GM19452 (cell line): ENCODE data around the gene VIT.

Source experiments
- ATAC-seq: cut with Tn5 transposase; IDR thresholded peaks from one replicate; pipeline ENCODE4 v1.9.1; 2021; ENCODE audit not compliant: unreplicated experiment

VIT gene

DNA sequence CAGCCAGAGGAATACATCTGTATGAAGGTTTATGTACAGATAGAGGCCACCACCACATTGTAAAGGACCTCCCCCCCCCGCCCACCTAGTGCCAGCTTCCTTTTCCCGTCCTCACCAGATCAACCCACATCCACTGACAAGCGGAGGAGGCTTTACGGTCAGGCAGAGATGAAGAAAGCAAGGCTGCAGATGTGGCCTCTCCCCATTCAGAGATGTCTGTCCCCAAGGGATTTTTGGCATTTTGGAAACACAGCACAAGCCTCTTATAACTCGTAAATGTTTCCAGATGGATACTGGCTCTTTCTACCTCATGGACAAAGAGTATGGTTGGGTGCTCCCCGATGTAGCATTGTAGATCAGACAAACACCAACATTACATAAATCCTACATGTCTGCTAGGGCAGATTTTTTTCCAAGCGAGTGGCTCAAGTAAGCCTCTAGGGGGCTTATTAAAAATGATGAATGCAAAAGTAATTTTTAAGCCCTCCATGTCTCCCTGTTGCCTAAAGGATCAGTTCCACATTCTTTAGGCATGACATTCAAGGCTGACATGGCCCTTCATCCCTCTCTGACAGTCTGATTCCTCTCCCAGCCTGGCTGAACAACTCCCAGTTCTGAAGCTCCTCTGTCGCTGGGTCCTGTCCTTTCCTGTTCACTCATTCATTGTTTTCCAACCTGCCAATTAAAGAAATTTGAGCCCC is 11.7 kb downstream of the VIT start:
- ATAC-seq = no peak

DNA sequence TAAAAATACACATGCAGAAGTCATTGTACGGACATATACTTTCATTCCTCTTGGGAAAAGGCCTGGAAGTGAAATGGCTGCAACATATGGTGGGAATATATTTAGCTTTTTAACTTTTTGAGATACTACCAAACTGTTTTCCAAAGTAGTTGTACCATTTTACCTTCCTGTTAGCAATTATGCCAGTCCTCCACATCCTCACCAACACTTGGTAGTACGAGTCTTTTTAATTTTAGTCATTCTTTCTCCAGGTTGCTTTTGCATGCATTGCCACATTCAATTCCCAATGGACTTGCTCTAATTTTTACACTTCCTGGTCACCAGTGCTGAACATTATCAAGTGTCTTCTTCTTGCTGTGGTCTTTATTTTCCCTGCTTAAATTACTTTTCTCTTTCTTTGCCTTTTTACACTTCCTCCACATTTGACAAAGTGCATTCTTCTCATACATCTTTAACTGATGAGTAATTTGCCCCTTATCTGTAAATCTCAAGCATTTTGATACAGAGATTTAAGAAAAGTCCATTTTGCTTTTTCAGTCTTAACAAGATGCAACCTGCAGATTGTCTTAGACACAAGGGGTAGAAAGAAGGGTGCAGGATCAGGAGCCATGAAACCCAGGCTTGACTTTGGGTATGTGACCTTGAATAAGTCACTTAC is 14.5 kb downstream of the VIT start:
- ATAC-seq = no peak

DNA sequence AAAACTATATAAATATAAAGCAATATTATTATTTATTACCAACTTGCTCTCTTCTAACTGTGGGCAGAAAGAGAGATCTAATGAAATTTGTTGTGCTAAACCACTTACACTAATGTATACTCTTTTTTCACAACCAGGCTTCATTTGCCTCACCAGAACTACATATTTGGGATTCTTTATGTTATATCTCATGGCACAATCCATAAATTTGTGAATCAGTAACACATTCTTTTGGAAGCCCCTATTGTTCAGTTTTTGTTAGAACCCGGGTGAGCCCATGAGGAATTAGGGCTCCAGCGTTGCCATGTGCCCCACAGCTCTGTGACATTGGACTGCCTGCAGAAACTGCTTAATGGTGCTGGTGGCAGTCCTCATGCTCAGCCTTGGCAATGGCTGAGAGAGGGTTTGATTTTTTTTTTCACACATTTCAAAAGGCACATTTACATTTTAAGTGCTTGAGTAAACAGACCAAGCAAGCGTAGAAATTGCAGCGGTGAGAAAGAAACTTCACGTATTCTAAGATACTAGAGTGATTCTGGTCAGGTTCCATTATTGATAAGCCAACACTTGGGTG is 15.3 kb downstream of the VIT start:
- no peak for ATAC-seq

DNA sequence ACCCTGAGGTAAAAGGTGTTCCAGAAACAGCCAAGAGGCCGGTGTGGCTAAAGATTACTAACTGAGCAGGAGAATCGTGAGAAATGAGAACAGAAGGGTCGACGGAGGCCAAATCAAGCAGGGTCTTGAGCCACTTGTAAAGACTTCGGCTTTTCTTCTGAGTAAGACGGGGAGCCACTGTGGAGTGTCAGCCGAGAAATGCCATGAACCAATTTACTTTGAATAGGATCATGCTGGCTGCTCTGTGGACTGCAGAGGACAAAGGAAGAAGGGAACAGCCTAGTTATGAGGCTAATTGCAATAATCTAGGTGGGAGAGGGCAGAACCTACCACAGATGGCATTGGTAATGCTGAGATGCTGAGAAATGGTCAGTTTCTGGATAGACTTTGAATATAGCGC is 16.8 kb downstream of the VIT start:
- ATAC-seq = no peak

DNA sequence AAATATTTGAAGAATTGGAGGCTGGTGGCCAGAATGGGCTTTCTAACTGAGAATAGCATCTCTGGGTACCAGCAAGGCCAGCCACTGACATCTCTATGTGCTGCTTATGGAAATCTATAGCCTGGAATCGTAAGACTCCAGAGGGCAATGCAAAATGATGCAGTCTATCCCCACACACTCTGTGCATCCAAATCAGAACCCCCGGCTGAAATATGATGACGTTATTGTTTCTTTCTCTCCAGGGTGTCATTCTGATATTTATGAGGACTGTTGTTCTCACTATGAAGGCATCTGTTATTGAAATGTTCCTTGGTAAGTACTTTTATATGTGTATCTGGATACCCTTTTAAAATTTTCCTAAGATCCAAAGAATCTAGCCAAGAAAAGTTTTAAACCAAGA is 19.6 kb downstream of the VIT start:
- ATAC-seq = no peak

DNA sequence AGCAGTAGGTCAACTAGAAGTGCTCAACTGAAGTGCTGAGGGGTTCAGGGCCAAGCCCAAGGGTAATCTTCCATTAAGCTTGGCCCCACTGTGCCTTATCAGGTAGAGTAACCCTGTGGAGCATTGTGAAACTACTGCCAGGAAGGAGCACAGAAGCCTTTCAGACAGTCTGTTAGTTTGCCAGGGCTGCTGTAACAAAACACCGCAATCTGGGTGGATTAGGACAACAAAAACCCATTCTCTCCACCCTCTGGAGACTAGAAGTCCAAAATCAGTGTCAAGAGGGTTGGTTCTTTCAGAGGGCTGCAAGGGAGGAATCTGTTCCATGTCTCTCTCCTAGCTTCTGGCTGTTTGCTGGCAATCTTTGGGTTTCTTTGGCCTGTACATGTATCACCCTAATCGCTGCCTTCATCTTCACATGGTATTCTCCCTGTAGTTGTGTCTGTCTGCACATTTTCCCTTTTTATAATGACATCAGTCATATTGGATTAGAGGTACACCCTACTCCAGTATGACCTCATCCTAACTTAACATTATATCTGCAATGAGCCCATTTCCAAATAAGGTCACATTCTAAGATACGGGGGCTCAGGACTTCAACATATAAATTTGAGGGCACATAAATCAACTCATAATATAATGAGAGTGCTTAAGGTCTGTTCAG is 21.2 kb downstream of the VIT start:
- ATAC-seq = no peak

DNA sequence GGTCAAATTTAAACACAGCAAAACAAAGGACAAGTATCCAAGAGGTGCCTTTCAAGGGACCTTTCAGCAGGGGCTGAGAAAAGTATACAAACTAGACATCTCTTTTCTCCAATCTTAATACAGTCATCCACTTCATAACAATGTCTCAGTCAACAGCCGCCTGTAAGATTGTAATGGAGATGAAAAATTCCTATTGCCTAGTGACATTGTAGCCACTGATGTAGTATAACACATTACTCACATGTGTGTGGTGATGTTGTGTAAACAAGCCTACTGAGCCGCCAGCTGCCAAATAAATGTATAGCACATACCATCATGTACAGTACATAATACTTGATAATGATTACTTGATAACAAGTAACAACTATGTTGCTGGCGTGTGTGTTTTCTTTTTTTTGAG is 31.0 kb downstream of the VIT start:
- ATAC-seq = no peak

DNA sequence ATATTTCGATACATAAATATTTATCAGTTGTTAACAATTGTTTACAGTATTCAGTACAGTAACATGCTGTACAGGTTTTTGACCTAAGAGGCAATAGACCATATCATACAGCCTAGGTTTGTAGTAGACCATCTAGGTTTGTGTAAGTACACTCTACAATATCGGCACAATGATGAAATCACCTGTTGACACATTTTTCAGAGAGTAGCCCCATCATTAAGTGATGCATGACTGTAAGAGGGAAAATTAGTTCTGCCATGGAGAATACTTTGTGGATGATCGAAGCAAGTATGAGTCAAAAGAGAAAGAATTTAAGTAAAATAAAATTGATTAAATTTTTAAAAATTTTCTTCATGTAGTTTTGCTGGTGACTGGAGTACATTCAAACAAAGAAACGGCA is 32.6 kb downstream of the VIT start:
- ATAC-seq = no peak

DNA sequence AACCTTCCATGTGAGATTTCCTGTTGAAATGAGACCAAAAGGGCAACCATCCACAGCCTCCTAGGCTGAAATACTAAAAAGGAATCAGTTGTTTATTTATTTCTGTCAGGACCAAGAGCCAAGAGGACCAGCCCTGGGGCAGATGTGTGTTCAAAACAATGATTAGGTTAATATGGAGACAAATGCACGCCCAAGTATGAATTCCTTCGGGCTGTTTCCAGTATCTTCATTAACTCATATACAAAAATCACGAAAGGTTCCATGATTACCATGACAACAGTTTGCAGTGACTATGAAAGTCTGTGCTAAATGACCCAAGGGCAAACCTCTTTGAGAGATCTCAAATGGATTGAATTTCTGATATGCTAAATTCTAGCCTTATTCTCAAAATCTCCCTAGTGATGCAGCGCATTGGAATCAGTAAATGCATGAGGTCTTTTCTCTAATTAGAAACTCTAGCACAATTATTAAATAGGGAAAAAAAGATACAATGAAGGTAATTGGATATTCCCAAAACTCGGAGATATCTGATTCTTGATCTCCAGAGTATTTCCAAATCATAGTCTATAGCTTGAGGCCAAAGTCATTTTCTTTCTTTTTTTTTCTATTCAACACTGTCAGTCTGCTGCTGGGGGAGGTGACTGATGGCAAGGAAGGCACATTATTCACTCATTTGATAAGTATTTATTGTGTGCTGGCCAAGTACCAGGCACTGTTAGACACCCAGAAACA is 35.6 kb downstream of the VIT start:
- ATAC-seq = no peak

DNA sequence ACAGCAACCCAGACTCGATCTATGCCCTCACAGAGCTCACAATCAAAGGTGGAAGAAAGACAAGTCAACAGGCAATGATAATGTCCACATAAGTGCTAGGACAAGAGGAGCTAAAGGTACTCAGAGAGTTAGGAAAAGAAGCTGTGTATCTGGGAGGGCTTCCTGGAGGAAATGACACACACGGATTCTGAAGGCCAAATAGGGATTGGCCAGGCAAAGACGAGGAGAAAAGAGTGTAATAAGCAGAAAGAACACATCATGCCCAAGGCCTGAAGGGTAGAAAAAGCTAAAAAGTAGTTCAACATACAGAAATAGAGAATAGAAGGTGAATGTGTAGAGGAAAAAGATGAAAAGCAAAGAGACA is 36.1 kb downstream of the VIT start:
- no peak for ATAC-seq

DNA sequence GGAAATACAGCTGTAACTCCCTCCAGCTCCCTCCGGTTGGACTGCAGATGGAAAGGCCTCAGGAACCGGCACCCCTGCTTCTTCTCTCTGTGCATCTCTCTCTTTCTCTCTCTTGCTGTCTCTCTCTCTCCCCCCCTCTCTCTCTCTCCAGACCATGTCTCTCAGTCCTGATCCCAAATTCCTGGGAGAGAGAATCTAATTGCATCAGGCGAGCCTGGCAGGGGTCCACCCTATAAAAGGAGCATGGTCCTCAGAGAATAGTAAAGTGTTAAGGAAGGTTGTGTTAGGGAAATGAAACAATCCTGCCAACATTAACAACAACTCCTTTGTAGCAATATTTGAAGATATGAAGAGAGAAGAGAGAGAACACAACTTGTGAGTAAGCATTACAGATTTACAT is 36.7 kb downstream of the VIT start:
- no peak for ATAC-seq

DNA sequence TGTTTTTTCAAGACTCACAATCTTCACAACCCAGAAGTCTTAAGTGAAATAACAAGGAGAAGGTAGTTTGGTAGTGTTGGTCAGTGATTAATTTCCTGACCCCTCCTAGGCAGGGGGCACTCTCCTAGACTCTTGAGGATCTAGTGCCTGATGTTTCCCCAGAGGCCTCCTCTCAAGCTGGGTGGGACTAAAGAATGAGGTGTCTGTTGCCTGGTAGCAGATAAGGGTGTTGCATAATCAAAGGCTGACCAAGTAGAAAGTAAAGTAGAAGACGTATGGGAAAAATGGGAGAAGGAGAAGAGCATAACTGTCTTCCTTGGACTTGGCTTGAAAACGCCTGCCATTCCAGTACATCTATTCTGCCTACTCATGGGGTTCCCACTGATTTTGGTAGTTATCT is 37.8 kb downstream of the VIT start:
- no peak for ATAC-seq

DNA sequence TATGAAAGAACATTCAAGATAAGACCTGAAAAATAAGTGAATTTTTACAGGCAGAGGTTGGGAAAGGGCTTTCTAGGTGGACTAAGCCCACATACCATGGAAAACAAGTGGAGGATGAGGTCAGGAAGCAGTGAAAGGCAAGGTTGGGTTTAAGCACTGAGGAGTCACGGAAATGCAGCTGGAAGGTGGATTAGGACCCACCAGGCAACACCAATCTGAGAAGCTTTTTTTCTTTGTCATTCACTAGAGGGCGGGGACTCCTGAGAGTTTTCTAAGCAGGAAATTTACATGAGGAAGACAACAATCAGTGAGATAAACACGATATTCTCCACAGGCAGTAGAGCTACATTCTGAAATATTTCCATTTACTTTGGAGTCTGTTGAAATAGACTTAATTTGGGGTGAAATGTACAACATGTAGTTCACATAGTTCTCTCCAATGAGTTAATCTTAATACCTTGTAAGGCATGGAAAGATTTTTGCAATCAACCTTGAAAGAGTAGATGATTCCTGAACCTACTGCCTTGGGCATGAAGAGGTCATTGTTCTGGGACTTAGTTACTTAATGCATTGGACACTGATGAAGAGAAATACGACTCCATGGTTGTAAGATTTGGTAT is 40.7 kb downstream of the VIT start:
- ATAC-seq = no peak

DNA sequence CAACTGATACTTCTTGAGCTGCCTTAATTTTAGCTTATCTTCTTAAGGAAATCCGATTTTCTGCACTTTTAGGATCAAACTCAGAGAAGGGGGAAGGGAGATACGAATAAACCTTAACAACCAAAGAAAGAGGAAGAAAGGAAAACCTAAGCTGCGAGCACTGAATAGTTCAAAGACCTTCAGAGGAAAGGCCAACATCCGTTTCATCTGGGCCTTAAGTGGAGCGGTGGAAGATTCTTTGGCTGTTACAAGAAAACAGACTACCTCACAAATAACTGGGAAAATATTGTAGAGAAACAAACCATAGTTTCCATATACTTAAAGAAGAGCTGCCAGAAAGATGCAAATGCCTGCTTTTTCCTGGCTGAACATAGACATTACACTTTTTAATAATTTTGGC is 43.6 kb downstream of the VIT start:
- ATAC-seq = no peak

DNA sequence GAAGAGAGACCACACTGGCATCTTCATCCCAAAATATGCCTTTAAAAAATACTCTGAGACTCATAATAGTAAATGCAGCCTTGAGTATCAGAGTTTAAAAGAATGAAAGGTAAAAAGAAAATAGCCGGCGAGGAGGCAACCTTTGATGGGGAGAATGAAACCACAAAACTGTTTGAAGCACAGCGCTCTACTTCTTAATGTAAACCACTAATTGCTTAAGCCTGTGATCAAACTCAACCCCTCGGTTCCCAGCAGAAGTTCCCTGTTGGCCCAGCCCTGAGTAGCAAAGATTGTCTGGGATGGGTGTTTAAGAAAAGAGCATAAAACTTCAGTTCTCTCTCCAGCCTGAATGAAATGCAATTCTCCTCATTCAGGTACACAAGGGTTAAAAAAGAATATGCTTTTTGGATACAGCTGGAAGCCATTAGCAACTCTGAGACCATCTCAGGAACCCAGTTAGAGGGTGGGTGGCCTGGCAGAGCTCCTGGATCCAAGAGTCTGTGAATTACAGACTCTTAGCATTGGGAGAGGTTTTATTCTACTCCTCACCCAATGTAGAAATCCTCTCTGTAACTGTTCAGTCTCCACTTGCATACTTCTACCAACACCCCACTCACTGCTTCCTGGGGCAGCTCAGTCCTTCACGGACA is 44.8 kb downstream of the VIT start:
- no peak for ATAC-seq

DNA sequence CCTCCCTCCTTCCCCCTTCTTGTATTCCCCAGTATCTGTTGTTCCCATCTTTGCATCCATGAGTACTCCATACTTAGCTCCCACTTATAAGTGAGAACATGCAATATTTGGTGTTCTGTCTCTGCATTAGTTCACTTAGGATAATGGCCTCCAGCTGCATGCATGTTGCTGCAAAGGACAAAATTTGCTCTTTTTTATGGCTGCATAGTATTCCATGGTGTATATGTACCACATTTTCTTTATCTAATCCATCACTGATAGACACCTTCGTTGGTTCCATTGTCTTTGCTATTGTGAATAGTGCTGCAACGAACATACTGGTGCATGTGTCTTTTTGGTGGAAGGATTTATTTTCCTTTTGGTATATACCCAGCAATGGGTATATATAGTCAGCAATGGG is 47.4 kb downstream of the VIT start:
- ATAC-seq = no peak

DNA sequence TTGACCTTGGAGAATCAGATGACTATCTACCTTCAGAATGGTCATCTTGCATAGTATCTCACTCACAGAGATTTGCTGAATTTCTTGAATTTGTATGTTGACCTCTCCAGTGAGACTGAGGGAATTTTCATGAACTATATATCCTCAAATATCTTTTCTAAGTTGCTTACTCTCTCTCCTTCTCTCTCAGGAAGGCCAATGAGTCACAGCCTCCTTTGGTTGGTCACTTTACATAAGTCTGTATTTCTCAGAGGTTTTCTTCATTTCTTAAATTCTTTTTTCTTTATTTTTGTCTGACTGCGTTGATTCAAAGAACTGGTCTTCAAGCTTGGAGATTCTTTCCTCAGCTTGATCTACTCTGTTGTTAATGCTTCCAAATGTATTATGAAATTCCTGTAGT is 51.7 kb downstream of the VIT start:
- no peak for ATAC-seq

DNA sequence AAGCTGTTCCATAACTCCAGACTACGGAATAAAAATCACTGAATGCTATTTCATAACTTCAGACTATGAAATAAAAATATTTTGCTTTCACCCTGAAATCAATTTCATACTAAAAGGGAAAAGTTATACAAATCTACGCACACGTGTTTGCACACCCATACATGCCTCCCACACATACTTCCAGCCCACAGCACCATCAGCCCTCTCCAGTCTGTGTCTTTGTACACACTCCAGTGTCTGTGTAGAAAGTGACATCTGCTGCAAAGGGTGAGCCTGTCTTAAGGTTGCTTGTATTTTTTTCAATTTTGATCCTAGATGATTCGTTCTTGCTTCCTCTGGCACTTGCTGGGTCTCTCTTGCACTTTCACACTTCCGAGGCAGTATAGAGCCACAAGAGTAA is 53.6 kb downstream of the VIT start:
- no peak for ATAC-seq

DNA sequence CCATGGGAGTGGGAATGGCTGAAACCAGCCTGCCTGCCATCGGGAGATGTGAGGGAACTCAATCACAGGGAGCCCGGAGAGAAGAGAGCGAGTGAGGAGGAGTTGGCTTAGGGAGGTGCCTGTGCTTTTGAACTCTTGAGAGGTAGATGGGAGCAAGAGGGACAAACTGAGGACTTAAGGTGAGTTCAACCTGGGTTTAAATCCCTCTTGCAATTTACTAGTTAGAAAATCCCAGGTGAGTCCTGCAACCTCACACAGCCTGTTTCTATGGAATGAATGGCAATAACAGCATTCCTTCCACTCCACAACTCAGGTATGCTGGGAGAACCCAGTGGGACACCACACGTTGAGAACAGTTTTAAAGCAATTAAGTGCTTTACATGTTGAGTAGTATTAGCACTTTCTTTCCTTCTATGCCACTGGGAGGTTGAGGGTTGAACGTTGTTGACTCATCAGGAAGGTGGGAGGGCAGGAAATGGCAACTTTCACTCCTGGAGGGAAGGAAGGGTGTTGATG is 57.3 kb downstream of the VIT start:
- no peak for ATAC-seq

DNA sequence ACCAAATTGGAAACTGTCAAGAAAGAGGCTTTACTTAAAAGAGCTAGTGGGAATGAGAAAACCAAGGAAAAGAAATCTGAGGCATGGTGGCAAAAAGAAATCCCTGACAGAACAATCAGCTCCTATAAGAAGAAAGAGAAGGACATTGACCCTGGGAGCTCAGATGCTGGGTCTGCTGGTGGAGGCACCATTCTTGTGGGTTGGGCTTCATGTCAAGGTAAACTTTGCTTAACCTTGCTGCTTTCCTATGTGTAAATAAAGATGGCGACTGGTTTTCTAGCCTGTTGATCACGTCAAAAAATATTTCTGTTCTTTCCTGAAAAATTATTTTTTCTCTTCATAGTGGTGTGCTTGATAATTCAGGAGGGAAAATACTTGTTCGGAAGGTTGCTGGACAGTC is 58.1 kb downstream of the VIT start:
- no peak for ATAC-seq
